ENCODE data around the gene PIM3.

The PIM3 gene

GRCh38 chr22:49991907-49992533, 31.4 kb downstream of the PIM3 start:
- no peak for TF ChIP-seq CTCF (IDR thresholded peaks at IDR 0.05)

GRCh38 chr22:49992921-49993648, 32.5 kb downstream of the PIM3 start:
- TF ChIP-seq CTCF (IDR thresholded peaks at IDR 0.05): peak; percentile 79

GRCh38 chr22:49993649-49994360, 33.2 kb downstream of the PIM3 start:
- no peak for TF ChIP-seq CTCF (IDR thresholded peaks at IDR 0.05)

GRCh38 chr22:49994361-49995040, 33.9 kb downstream of the PIM3 start:
- TF ChIP-seq CTCF (IDR thresholded peaks at IDR 0.05): no peak

GRCh38 chr22:49995041-49995360, 34.4 kb downstream of the PIM3 start:
- TF ChIP-seq CTCF (IDR thresholded peaks at IDR 0.05): no peak

GRCh38 chr22:49995361-49996118, 35.0 kb downstream of the PIM3 start:
- TF ChIP-seq CTCF (IDR thresholded peaks at IDR 0.05): no peak

- TF ChIP-seq CTCF (IDR thresholded peaks at IDR 0.05): no peak
Measured at GRCh38 chr22:49996119-49996517, 35.5 kb downstream of the PIM3 start.

Data from LNCAP (cell line).